GM21737 (cell line): ENCODE data around the gene MUSK.

ENCODE experiments used
- ATAC-seq: cut with Tn5 transposase; IDR thresholded peaks from one replicate; pipeline ENCODE4 v1.9.1; 2021; ENCODE audit warnings: mild to moderate bottlenecking, moderate library complexity; ENCODE audit not compliant: unreplicated experiment

MUSK gene

GRCh38 chr9:110850401-110851135 is 182.0 kb downstream of the MUSK start:
- no peak for ATAC-seq
